Activated naive CD4-positive, alpha-beta T cell treated with anti-CD3 and anti-CD28 coated beads for 36 hours (primary cell): ENCODE measurements around the gene GNG7. TPM values are rescaled to one million over a fixed set of nuclear protein-coding genes. Genes with fewer than 3 reads are reported as not detected.
"Not testable (repeated sequence)": the region's sequence is repeated elsewhere in the genome, so short reads cannot be mapped to it uniquely, and the experiment has no call there.

Experiments
- CTCF ChIA-PET: fragments of 350-600 bp; sonication (Branson Sonifier 250); formaldehyde crosslinking; loops from one replicate; lab custom pipeline; 2021; ENCODE audit warnings: antibody characterized with exemption; lab: Charles Lee
- DNase-seq: peaks from one replicate; pipeline ENCODE4 v3.0.0-alpha.2; 2020
- H3K27ac Mint-ChIP-seq: one replicate; pipeline ENCODE4 v1.8.0; 2021; ENCODE audit warnings: mild to moderate bottlenecking, mixed read lengths
- H3K27me3 Mint-ChIP-seq: one replicate; pipeline ENCODE4 v1.8.0; 2021; ENCODE audit warnings: low read depth, mixed read lengths
- H3K36me3 Mint-ChIP-seq: one replicate; pipeline ENCODE4 v1.8.0; 2021; ENCODE audit warnings: low read depth, mixed read lengths
- H3K4me1 Mint-ChIP-seq: one replicate; pipeline ENCODE4 v1.8.0; 2021; ENCODE audit warnings: low read depth, mixed read lengths
- H3K4me3 Mint-ChIP-seq: one replicate; pipeline ENCODE4 v1.8.0; 2021; ENCODE audit warnings: mild to moderate bottlenecking, moderate library complexity, mixed read lengths
- H3K9me3 Mint-ChIP-seq: one replicate; pipeline ENCODE4 v1.8.0; 2021; ENCODE audit warnings: mixed read lengths
- intact Hi-C: fragments of 100-400 bp; cut with micrococcal nuclease; formaldehyde crosslinking; loops from one replicate; pipeline ENCODE4 v1.15.1; 2023
- total RNA-seq, 2 experiments: library from RNA; stranded (reverse); gene quantifications; one replicate each; pipeline ENCODE4 v1.2.3, GENCODE V29; 2021

Gene GNG7
- total RNA-seq, 2 experiments from 2014 or later = 0.74 to 1.1 TPM

DNA sequence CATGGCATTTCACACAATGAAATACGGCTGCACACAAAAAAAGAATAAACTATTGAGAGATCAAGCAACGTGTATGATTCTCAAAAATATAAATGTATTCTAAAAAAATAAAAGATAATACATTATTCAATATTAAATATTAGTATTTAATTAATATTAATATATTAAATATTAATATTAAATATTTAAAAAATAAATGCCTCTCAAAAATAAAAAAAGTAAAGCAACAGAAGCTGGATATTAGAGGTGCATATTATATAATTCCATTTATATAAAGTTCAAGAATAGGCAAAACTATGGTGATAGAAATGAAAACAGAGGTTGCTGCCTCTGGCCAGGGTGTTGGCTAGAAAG lies 169.4 kb downstream of the GNG7 start:
- H3K36me3 Mint-ChIP-seq = peaks cover 2% of the 10 kb centered on the region
- H3K4me3 Mint-ChIP-seq = no peak overlapping the region
- peaks cover 18% of the 10 kb centered on the region for H3K4me1 Mint-ChIP-seq
- no peaks in the 10 kb centered on the region for H3K27me3 Mint-ChIP-seq
- CTCF ChIA-PET = interaction anchor here (0.7 to 1.5 kb wide), 3 partner anchors 9 to 29 kb away, joined by 3 read pairs; no protein-coding TSS in a partner anchor
- H3K9me3 Mint-ChIP-seq = peaks cover 3% of the 10 kb centered on the region
- no peak for DNase-seq
- intact Hi-C loops = no loop called here
- no peak overlapping the region for H3K27ac Mint-ChIP-seq

DNA sequence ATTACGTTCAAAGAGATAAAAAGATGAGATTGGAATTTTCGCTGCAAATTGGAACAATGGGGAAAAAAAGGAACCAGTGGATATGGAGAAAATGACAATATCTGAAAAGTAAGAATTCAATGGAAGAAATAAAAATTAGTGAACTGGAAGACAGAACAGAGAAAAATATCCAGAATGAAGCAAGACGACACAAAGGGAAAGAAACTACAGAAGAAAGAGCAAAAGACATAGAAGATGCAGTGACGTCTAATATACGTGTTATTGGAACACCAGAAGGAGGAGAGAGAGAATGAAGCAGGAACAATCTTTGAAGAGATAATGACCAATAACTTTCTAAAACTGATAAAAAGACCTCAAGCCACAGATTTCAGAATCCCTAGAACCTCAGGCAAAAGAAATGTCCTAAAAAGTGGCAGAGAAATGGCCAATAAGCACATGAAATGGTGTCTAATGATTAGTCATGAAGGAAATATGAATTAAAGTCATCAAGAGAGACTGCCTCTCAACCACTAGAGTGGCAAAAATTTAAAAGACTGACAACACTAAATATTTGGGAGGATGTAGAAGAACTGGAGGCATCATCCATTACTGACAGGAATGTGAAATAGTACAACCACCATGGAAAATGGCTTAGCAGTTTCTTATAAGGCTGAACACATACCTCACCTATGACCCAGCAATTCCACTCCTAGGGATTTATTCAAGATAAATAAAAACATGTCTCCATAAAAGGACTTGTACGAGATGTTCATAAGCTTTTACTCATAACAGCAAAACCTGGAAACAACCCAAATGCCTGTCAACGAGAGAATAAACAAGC lies 170.0 kb downstream of the GNG7 start:
- no peak overlapping the region for H3K4me3 Mint-ChIP-seq

DNA sequence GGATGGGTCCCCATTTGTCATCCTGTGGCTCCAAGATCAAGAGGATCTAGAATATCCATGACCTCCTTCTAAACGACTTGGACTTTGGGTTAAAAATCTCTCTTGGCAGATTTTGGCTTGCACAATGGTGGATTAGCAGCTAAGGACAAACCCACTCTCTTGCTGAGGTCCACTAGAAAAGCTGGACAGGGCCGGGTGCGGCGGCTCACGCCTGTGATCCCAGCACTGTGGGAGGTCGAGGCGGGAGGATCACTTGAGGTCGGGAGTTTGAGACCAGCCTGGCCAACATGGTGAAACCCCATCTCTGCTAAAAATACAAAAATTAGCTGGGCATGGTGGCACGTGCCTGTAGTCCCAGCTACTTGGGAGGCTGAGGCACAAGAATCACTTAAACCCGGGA lies 172.6 kb downstream of the GNG7 start:
- H3K27ac Mint-ChIP-seq, CTCF ChIA-PET, H3K9me3 Mint-ChIP-seq, H3K36me3 Mint-ChIP-seq, DNase-seq, H3K27me3 Mint-ChIP-seq, H3K4me3 Mint-ChIP-seq, intact Hi-C loops: not testable (repeated sequence)
- H3K4me1 Mint-ChIP-seq = peaks cover 18% of the 10 kb centered on the region

More for the DNA sequence above, 170.0 kb downstream of the GNG7 start:
- Mint-ChIP-seq H3K27ac (no peak overlapping the region), H3K4me1 (peaks cover 18% of the 10 kb centered on the region), H3K36me3 (peaks cover 2% of the 10 kb centered on the region), H3K27me3 (no peaks in the 10 kb centered on the region), H3K9me3 (peaks cover 3% of the 10 kb centered on the region)
- intact Hi-C loops = no loop called here
- no peak for DNase-seq
- CTCF ChIA-PET = interaction anchor here (1.4 to 1.5 kb wide), 2 partner anchors 11 to 29 kb away, joined by 3 read pairs; no protein-coding TSS in a partner anchor

DNA sequence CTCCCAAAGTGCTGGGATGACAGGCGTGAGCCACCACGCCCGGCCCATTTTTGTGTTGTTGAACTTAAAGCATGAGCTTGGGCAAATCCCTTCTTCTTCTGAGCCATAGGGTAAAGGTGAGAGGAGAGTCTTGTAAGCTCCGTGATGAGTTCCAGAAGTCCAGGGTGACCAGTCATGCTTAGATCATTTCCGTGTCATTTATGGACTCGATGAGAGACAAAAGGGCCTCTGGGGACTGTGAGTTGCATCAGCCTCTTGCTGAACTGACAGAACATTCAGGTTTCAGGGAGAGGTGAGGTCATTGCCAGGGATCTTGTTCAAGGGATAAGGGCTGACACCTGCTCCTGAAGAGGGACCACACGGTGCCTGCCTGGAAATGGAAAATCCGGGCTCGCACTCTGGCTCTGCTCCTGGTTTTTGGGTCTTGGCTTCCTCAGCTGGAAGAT lies 173.0 kb downstream of the GNG7 start:
- peaks cover 3% of the 10 kb centered on the region for H3K9me3 Mint-ChIP-seq
- H3K27me3 Mint-ChIP-seq = no peaks in the 10 kb centered on the region
- H3K27ac Mint-ChIP-seq = no peak overlapping the region
- peaks cover 14% of the 10 kb centered on the region for H3K4me1 Mint-ChIP-seq
- no peak for DNase-seq
- CTCF ChIA-PET = no interaction called here
- intact Hi-C loops = no loop called here
- peaks cover 2% of the 10 kb centered on the region for H3K36me3 Mint-ChIP-seq
- no peak overlapping the region for H3K4me3 Mint-ChIP-seq

DNA sequence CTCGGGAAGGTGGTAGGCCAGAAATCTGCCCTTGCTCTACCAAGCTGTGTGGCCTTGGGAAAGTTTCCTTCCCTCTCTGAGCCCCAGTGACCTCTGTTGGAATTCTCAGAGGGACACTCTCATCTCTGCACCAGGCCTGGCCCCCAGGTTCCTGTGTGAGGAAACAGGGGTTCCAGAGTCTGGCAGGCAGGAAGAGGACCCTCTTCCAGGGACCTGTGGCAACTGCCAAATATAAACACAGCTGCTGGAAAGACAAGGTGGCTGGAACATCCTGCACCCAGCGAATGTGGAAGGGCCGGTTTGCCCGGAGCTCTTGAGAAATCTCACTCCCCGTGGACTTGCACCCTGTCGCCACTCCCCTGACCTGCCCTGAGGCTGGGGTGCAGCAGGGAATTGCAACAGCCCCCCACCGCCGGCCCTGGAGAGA lies 173.8 kb downstream of the GNG7 start:
- Mint-ChIP-seq H3K4me3 (no peak overlapping the region), H3K36me3 (peaks cover 2% of the 10 kb centered on the region), H3K4me1 (peaks cover 8% of the 10 kb centered on the region), H3K27ac (no peak overlapping the region), H3K27me3 (no peaks in the 10 kb centered on the region), H3K9me3 (peaks cover 3% of the 10 kb centered on the region)
- DNase-seq = no peak
- intact Hi-C loops = no loop called here
- CTCF ChIA-PET = interaction anchor here (0.6 kb wide), 1 partner anchor 15 kb away, joined by 3 read pairs; no protein-coding TSS in a partner anchor

DNA sequence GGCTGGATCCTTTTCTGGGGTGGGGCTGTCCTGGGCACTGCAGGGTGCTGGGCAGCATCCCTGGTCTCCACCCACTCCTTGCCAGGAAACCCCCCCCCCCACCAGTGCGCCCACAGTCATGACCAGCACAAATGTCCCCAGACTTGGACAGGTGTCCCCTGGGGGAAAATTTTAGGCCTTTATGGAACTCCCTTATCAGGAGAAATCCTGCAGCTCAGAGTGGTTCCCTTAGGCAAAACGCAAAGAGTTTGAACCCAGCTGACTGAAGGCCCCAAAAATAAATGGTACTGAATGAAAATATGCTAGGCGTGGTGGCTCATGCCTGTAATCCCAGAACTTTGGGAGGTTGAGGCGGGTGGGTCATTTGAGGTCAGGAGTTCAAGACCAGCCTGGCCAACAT lies 174.8 kb downstream of the GNG7 start:
- H3K27ac Mint-ChIP-seq = no peak overlapping the region
- no peak overlapping the region for H3K4me3 Mint-ChIP-seq
- no peak for DNase-seq
- H3K27me3 Mint-ChIP-seq = no peaks in the 10 kb centered on the region
- H3K36me3 Mint-ChIP-seq = peaks cover 2% of the 10 kb centered on the region
- peaks cover 3% of the 10 kb centered on the region for H3K9me3 Mint-ChIP-seq
- no peaks in the 10 kb centered on the region for H3K4me1 Mint-ChIP-seq
- intact Hi-C loops = no loop called here
- CTCF ChIA-PET = no interaction called here

DNA sequence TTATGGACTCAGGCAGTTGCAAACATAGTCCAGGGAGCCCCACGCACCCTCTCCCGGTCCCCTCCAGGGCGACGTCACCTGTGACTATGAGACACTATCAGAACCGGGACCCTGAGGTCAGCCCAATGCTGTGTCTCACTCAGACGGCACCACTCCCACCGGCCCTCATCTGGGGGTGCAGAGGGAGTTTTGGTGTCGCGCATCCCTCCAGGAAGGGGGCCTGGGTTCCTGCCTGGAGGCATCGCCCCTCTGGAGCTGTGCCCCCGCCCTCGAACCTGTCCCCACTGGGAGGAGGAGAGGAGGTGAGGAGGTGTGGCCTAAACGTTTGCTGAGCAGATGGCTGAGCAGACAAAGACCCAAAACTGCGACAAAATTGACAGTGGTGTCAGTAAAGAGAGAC lies 175.3 kb downstream of the GNG7 start:
- Mint-ChIP-seq H3K9me3 (peaks cover under 1% of the 10 kb centered on the region), H3K4me1 (no peaks in the 10 kb centered on the region), H3K27me3 (no peaks in the 10 kb centered on the region), H3K4me3 (no peak overlapping the region), H3K27ac (no peak overlapping the region), H3K36me3 (peaks cover under 1% of the 10 kb centered on the region)
- DNase-seq = no peak
- CTCF ChIA-PET = no interaction called here
- intact Hi-C loops = no loop called here

DNA sequence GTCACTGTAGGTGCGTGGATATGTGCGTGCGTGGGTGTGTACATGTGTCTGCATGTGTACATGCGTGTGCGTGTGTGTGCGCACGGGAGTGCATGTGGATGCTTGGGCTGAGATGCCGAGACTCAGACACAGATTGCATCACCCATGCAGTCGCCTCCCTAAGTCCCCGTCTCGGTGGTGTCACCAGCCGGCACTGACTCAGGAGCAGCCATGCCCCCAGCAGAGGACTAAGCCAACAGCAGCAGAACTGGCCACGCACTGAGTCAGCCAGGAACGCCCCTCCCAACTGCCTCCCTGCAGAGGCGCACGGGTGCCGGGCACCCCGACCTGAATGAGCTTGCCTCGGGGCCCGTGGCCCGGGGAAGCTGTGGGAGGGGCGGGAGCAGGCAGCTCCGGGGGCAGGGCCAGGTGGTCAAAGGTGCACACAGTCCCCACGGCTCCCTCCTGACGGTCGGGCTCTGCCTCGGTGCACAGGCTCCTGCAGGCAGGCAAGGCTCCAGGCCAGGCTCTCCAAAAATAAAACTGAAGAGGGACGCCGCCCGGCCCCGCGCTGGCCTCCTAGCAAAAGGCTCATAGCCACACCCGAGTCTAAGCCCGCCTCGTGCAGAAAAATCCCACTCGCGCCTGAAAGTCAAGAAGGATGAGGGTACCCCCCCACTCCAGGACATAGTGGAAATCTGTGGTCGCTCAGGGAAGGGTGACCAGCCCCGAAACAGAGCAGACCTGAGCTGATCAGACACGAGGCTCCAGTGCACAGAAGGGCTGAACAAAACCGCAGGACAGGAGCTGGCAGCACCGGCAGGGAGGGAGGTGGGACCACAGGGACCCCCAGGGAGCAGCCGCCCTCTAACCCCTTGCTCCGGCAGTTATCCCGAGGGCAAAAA lies 177.4 kb downstream of the GNG7 start:
- Mint-ChIP-seq H3K27ac (no peak overlapping the region), H3K9me3 (no peaks in the 10 kb centered on the region), H3K4me1 (no peaks in the 10 kb centered on the region), H3K4me3 (no peak overlapping the region), H3K27me3 (no peaks in the 10 kb centered on the region), H3K36me3 (no peaks in the 10 kb centered on the region)
- CTCF ChIA-PET = no interaction called here
- intact Hi-C loops = no loop called here
- no peak for DNase-seq

DNA sequence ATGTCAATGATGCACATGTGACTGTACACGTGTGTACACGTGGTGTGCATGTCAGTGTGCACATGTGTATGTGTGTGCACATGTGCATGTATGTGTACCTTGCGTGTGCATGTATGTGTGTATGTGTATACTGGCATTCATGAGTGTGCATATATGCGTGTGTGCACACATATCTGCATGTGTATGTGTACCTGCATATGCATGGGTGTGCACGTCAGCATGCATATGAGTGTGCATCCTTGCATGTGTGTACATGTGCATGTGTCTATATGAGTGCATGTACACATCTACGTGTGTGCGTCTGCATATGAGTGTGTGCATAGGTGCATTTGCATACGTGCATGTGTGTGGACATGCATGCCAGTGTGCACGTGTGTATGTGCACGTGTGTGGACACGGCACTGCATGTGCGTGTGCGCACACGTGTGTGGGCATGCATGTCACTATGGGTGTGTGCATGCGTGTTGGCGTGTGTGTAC lies 178.1 kb downstream of the GNG7 start:
- H3K9me3 Mint-ChIP-seq = no peaks in the 10 kb centered on the region
- no peaks in the 10 kb centered on the region for H3K4me1 Mint-ChIP-seq
- H3K27me3 Mint-ChIP-seq = no peaks in the 10 kb centered on the region
- no peak overlapping the region for H3K27ac Mint-ChIP-seq
- H3K36me3 Mint-ChIP-seq = no peaks in the 10 kb centered on the region
- intact Hi-C loops = no loop called here
- H3K4me3 Mint-ChIP-seq = no peak overlapping the region
- no peak for DNase-seq
- CTCF ChIA-PET = no interaction called here

DNA sequence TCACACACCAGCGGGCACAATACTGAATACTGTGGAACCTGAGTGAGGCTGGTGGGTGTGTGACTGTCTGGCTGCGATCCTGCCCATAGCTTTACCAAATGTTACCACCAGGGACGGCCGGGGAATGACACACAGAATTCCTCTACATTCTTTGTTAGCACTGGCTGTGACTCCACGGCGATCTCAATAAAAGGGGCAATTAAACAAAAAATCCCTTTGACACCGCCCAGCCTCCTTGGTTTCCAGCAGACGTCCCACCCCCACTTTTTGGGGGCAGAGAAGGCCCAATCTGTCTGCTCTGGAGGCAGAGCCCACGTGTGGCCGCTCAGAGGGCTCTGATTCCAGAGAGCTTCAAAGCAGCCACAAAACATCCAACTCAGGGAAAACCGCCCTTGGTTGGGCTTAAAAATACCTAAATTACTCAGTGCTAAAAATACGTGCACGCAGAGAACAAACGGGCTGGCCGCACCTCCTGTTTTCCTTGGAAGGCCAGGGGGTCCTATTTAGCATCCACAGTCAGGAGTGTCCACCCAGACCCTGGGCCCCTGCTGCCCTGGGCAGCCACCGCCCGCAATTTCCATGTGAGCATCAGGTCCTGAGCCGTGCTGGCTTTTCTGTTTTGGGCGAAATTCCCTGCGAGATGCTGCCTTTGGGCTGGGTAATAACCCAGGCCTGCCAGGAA lies 178.7 kb downstream of the GNG7 start:
- no peak overlapping the region for H3K4me3 Mint-ChIP-seq
- intact Hi-C loops = no loop called here
- H3K4me1 Mint-ChIP-seq = no peaks in the 10 kb centered on the region
- H3K9me3 Mint-ChIP-seq = no peaks in the 10 kb centered on the region
- DNase-seq = no peak
- H3K27me3 Mint-ChIP-seq = no peaks in the 10 kb centered on the region
- H3K36me3 Mint-ChIP-seq = no peaks in the 10 kb centered on the region
- CTCF ChIA-PET = no interaction called here
- no peak overlapping the region for H3K27ac Mint-ChIP-seq

DNA sequence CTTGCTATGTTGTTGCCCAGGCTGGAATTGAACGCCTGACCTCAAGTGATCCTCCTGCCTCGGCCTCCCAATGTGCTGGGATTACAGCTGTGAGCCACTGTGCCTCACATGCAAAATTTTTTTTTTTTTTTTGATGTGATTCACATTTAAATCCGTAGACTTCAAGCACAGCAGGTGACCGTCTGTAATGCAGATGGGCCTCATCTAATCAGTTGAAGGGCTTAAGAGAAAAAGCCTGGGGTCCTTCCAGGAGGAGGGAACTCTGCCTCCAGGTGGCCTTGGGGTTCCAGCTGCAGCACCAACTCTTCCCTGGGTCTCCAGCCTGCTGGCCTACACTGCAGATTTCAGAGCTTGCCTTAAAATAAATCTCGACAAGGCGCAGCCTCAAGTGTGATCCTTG lies 183.0 kb downstream of the GNG7 start:
- Mint-ChIP-seq H3K36me3 (no peaks in the 10 kb centered on the region), H3K27me3 (no peaks in the 10 kb centered on the region), H3K4me1 (peaks cover 7% of the 10 kb centered on the region), H3K9me3 (no peaks in the 10 kb centered on the region), H3K4me3 (no peak overlapping the region), H3K27ac (no peak overlapping the region)
- CTCF ChIA-PET = no interaction called here
- intact Hi-C loops = no loop called here
- DNase-seq = no peak

DNA sequence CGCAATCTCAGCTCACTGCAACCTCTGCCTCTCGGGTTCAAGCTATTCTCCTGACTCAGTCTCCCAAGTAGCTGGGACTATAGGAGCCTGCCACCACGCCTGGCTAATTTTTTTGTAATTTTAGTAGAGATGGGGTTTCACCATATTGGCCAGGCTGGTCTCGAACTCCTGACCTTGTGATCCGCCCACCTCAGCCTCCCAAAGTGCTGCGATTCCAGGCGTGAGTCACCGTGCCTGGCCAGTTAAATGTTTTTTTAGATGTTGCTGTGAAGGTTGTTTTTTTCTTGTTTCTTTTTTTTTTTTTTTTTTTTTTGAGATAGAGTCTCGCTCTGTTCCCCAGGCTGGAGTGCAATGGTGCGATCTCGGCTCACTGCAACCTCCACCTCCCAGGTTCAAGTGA lies 183.6 kb downstream of the GNG7 start:
- H3K27me3 Mint-ChIP-seq, H3K36me3 Mint-ChIP-seq, intact Hi-C loops, H3K4me1 Mint-ChIP-seq, H3K27ac Mint-ChIP-seq, DNase-seq, H3K4me3 Mint-ChIP-seq, H3K9me3 Mint-ChIP-seq: not testable (repeated sequence)
- CTCF ChIA-PET = interaction anchor here (0.7 kb wide), 1 partner anchor 22 kb away, joined by 3 read pairs; no protein-coding TSS in a partner anchor
